Cardiac muscle cell (in vitro differentiated cells and primary cell): Measurements from ENCODE around the gene XNDC1N. TPM values are rescaled to one million over a fixed set of nuclear protein-coding genes. Genes with fewer than 3 reads are reported as not detected.
"Not testable (repeated sequence)": the region's sequence is repeated elsewhere in the genome, so short reads cannot be mapped to it uniquely, and the experiment has no call there.

Experiments used
- DNase-seq, 2 donors: peaks; one replicate each; pipeline versions ENCODE4 v3.0.0 to v3.0.0-alpha.2; 2010 to 2017; ENCODE audit warnings: low read depth in 1 of 2, low spot score in 1 of 2
- H3K27ac ChIP-seq: fragments of 200-600 bp; sonication (generic); 2 replicates; pipeline ENCODE4 v1.5.1; 2016
- H3K27me3 ChIP-seq: fragments of 200-600 bp; sonication (generic); 2 replicates; pipeline ENCODE4 v1.6.0; 2016; ENCODE audit warnings: control low read depth
- H3K36me3 ChIP-seq: fragments of 200-600 bp; sonication (generic); 2 replicates; pipeline ENCODE4 v1.5.1; 2016; ENCODE audit warnings: control low read depth
- H3K4me1 ChIP-seq: fragments of 200-600 bp; sonication (generic); 2 replicates; pipeline ENCODE4 v1.8.1; 2017; ENCODE audit warnings: low read depth, mild to moderate bottlenecking, mixed run types
- H3K4me3 ChIP-seq: fragments of 200-600 bp; sonication (generic); 2 replicates; pipeline ENCODE4 v1.5.1; 2016; ENCODE audit warnings: mild to moderate bottlenecking
- H3K9me3 ChIP-seq: fragments of 200-600 bp; sonication (generic); 2 replicates; pipeline ENCODE4 v1.5.1; 2017; ENCODE audit warnings: low read depth, mild to moderate bottlenecking, control low read depth
- CTCF ChIP-seq: IDR thresholded peaks from 2 replicates; pipeline ENCODE4 v1.5.1; 2012; ENCODE audit warnings: low read depth, mild to moderate bottlenecking, low read length
- polyA plus RNA-seq: library from polyadenylated mRNA; unstranded; fragments of >200 nt; fragmentation: Nextera tagmentation; extraction: Ambion mirVana; gene quantifications from 2 replicates; pipeline ENCODE4 v1.2.1, GENCODE V29; 2016
- total RNA-seq: library from RNA; depleted of rRNA; stranded (reverse); fragments of >200 nt; gene quantifications from 2 replicates; pipeline ENCODE4 v1.2.3, GENCODE V29; 2016

The XNDC1N gene
- total and polyA plus RNA-seq, 2 experiments from 2014 or later = 7.9 to 8.0 TPM

GRCh38 chr11:71895961-71896360, 32.4 kb downstream of the XNDC1N start:
- Histone ChIP-seq H3K4me1 (no peaks in the 10 kb centered on the region), H3K4me3 (no peak overlapping the region), H3K36me3 (no peaks in the 10 kb centered on the region), H3K27ac (no peak overlapping the region), H3K9me3 (no peaks in the 10 kb centered on the region), H3K27me3 (no peaks in the 10 kb centered on the region)
- DNase-seq = no peak
- no peak for TF ChIP-seq CTCF

- not testable (repeated sequence) for H3K4me3 ChIP-seq, H3K4me1 ChIP-seq, H3K36me3 ChIP-seq, H3K9me3 ChIP-seq, DNase-seq, H3K27me3 ChIP-seq, H3K27ac ChIP-seq
Observed at GRCh38 chr11:71889181-71889872, 39.1 kb downstream of the XNDC1N start.

GRCh38 chr11:71888335-71889010, 39.9 kb downstream of the XNDC1N start:
- H3K4me3 ChIP-seq, H3K4me1 ChIP-seq, H3K27me3 ChIP-seq, H3K36me3 ChIP-seq, DNase-seq, H3K9me3 ChIP-seq, H3K27ac ChIP-seq: not testable (repeated sequence)

- not testable (repeated sequence) for H3K36me3 ChIP-seq, H3K27ac ChIP-seq, H3K4me1 ChIP-seq, H3K27me3 ChIP-seq, H3K4me3 ChIP-seq, H3K9me3 ChIP-seq, DNase-seq
Observed at GRCh38 chr11:71885806-71886205, 42.6 kb downstream of the XNDC1N start.

Other genes starting within 250 kb of the XNDC1N start
- gene DEFB108B, start 95.4 kb downstream of the XNDC1N start, total RNA-seq = not detected in 2 replicates
- gene DEFB108B, start 95.4 kb downstream of the XNDC1N start, polyA plus RNA-seq = 0.41 TPM in 1 of 2 replicates, not detected in the other
- gene DEFB131B, start 50.1 kb downstream of the XNDC1N start, total RNA-seq = not detected in 2 replicates
- gene DEFB131B, start 50.1 kb downstream of the XNDC1N start, polyA plus RNA-seq = not detected in 2 replicates
- 27.7 and 28.6 TPM in 2 replicates for gene RNF121, start 452 bp upstream of the XNDC1N start, total RNA-seq
- 16.2 and 16.8 TPM in 2 replicates for gene RNF121, start 452 bp upstream of the XNDC1N start, polyA plus RNA-seq
- gene IL18BP, start 70.3 kb upstream of the XNDC1N start, total RNA-seq = 3.5 and 7.3 TPM in 2 replicates
- 1.2 and 2.8 TPM in 2 replicates for gene IL18BP, start 70.3 kb upstream of the XNDC1N start, polyA plus RNA-seq
- gene NUMA1, start 151.9 kb upstream of the XNDC1N start, total RNA-seq = 189 and 417 TPM in 2 replicates
- gene NUMA1, start 151.9 kb upstream of the XNDC1N start, polyA plus RNA-seq = 119 and 161 TPM in 2 replicates
- gene LRRC51, start 152.3 kb upstream of the XNDC1N start, total RNA-seq = 4.3 and 5.4 TPM in 2 replicates
- gene LRRC51, start 152.3 kb upstream of the XNDC1N start, polyA plus RNA-seq = 5.6 and 7.3 TPM in 2 replicates
- 100 and 147 TPM in 2 replicates for gene LAMTOR1, start 174.7 kb upstream of the XNDC1N start, total RNA-seq
- 137 and 180 TPM in 2 replicates for gene LAMTOR1, start 174.7 kb upstream of the XNDC1N start, polyA plus RNA-seq
- gene TOMT, start 177.3 kb upstream of the XNDC1N start, total RNA-seq = not detected in 2 replicates
- not detected in 2 replicates for gene TOMT, start 177.3 kb upstream of the XNDC1N start, polyA plus RNA-seq
- gene ANAPC15, start 184.1 kb upstream of the XNDC1N start, total RNA-seq = 49.9 and 54.2 TPM in 2 replicates
- 59.7 and 101 TPM in 2 replicates for gene ANAPC15, start 184.1 kb upstream of the XNDC1N start, polyA plus RNA-seq
- not detected in 2 replicates for gene FOLR3, start 207.1 kb upstream of the XNDC1N start, total RNA-seq
- not detected in 2 replicates for gene FOLR3, start 207.1 kb upstream of the XNDC1N start, polyA plus RNA-seq